HG03439 (cell line): ENCODE results near the gene BHLHE23.

Experiments used
- ATAC-seq: cut with Tn5 transposase; IDR thresholded peaks from one replicate; pipeline ENCODE4 v1.9.1; 2021; ENCODE audit warnings: mild to moderate bottlenecking, moderate library complexity; ENCODE audit not compliant: unreplicated experiment

Gene BHLHE23

GRCh38 chr20:62994869-62995281 is 11.9 kb downstream of the BHLHE23 start:
- no peak for ATAC-seq

GRCh38 chr20:62993856-62994494 is 12.8 kb downstream of the BHLHE23 start:
- no peak for ATAC-seq

GRCh38 chr20:62991863-62992262 is 14.9 kb downstream of the BHLHE23 start:
- no peak for ATAC-seq

- no peak for ATAC-seq
Measured at GRCh38 chr20:62991196-62991807, 15.5 kb downstream of the BHLHE23 start.

- no peak for ATAC-seq
Measured at GRCh38 chr20:62990306-62990825, 16.4 kb downstream of the BHLHE23 start.

GRCh38 chr20:62989201-62989601 is 17.6 kb downstream of the BHLHE23 start:
- no peak for ATAC-seq

- no peak for ATAC-seq
Measured at GRCh38 chr20:62987114-62987513, 19.6 kb downstream of the BHLHE23 start.

- ATAC-seq, result no peak
Measured at GRCh38 chr20:62986257-62986800, 20.4 kb downstream of the BHLHE23 start.

GRCh38 chr20:62985444-62985778 is 21.4 kb downstream of the BHLHE23 start:
- no peak for ATAC-seq

GRCh38 chr20:62984666-62985443 is 21.9 kb downstream of the BHLHE23 start:
- ATAC-seq, result no peak

- no peak for ATAC-seq
Measured at GRCh38 chr20:62983210-62983609, 23.6 kb downstream of the BHLHE23 start.

- ATAC-seq, result no peak
Measured at GRCh38 chr20:62982124-62983075, 24.4 kb downstream of the BHLHE23 start.

GRCh38 chr20:62980970-62981369 is 25.8 kb downstream of the BHLHE23 start:
- ATAC-seq, result no peak

- ATAC-seq, result no peak
Measured at GRCh38 chr20:62980380-62980960, 26.3 kb downstream of the BHLHE23 start.

- no peak for ATAC-seq
Measured at GRCh38 chr20:62979876-62980373, 26.8 kb downstream of the BHLHE23 start.

GRCh38 chr20:62979310-62979709 is 27.5 kb downstream of the BHLHE23 start:
- no peak for ATAC-seq

- no peak for ATAC-seq
Measured at GRCh38 chr20:62978561-62978943, 28.2 kb downstream of the BHLHE23 start.

GRCh38 chr20:62977613-62978560 is 28.9 kb downstream of the BHLHE23 start:
- peak; percentile 54 for ATAC-seq

- no peak for ATAC-seq
Measured at GRCh38 chr20:62976886-62977285, 29.9 kb downstream of the BHLHE23 start.
